H1 (cell line): Measurements from ENCODE around the gene ZNF646. TPM values are rescaled to one million over a fixed set of nuclear protein-coding genes. Genes with fewer than 3 reads are reported as not detected.

Experiments used
- CTCF ChIA-PET: fragments of 300-600 bp; sonication (Branson Sonifier 250); formaldehyde crosslinking; loops from one replicate; lab custom pipeline; 2021; ENCODE audit not compliant: partially characterized antibody; lab: Charles Lee
- POLR2A ChIA-PET: fragments of 300-600 bp; sonication (Branson Sonifier 250); formaldehyde crosslinking; loops from one replicate; lab custom pipeline; 2021; ENCODE audit warnings: inconsistent platforms; ENCODE audit not compliant: partially characterized antibody; lab: Charles Lee
- DNase-seq, 2 experiments: peaks; one replicate each; pipeline versions ENCODE4 v3.0.0 to v3.0.0-alpha.2; 2010 to 2022; ENCODE audit warnings: low spot score in 2 of 2, low read depth in 1 of 2, mixed read lengths in 1 of 2
- FAIRE-seq: peaks from 2 replicates; lab custom pipeline; 2011; peaks lifted over from hg19 to GRCh38; lab: Jason Lieb, UNC
- H2AFZ ChIP-seq: 2 replicates; pipeline ENCODE4 v1.8.1; 2012; ENCODE audit warnings: low read length, inconsistent platforms
- H2AK5ac ChIP-seq: 2 replicates; pipeline ENCODE4 v1.6.1; 2013; ENCODE audit warnings: low read depth, low read length
- H2BK120ac ChIP-seq: replicated peaks from 2 replicates; pipeline ENCODE3; 2013; ENCODE audit warnings: low read depth, low read length, inconsistent platforms
- H2BK12ac ChIP-seq: 2 replicates; pipeline ENCODE4 v1.6.1; 2013; ENCODE audit warnings: low read depth, low read length
- H2BK15ac ChIP-seq: 2 replicates; pipeline ENCODE4 v1.6.1; 2013; ENCODE audit warnings: low read length
- H2BK20ac ChIP-seq: 2 replicates; pipeline ENCODE4 v1.6.1; 2013; ENCODE audit warnings: low read length
- H2BK5ac ChIP-seq: 2 replicates; pipeline ENCODE4 v1.6.1; 2013; ENCODE audit warnings: low read depth, low read length
- H3K14ac ChIP-seq: 2 replicates; pipeline ENCODE4 v1.6.1; 2013; ENCODE audit warnings: inconsistent platforms; ENCODE audit not compliant: insufficient read length
- H3K18ac ChIP-seq: 2 replicates; pipeline ENCODE4 v1.6.1; 2013; ENCODE audit warnings: low read length; ENCODE audit errors: extremely low read depth
- H3K23ac ChIP-seq: 2 replicates; pipeline ENCODE4 v1.6.1; 2013; ENCODE audit warnings: inconsistent platforms; ENCODE audit not compliant: insufficient read length
- H3K23me2 ChIP-seq: 2 replicates; pipeline ENCODE4 v1.6.1; 2013; ENCODE audit warnings: low read depth, low read length
- H3K27ac ChIP-seq: 2 replicates; pipeline ENCODE4 v1.6.1; 2011; ENCODE audit warnings: low read depth, low read length, inconsistent platforms
- H3K27me3 ChIP-seq, 4 experiments: replicated peaks in 1 of 4; 1 replicate in 1 of 4; 2 replicates in 3 of 4; pipeline versions ENCODE4 v1.6.1 to v1.8.1; 2011 to 2013; ENCODE audit warnings: low read length in 3 of 4, mild to moderate bottlenecking in 3 of 4, inconsistent platforms in 2 of 4, mixed read lengths in 2 of 4, moderate library complexity in 1 of 4; ENCODE audit not compliant: control insufficient read depth in 3 of 4, insufficient read depth in 3 of 4; ENCODE audit errors: extremely low read depth in 1 of 4
- H3K36me3 ChIP-seq, 4 experiments: 2 replicates each; pipeline versions ENCODE4 v1.6.1 to v1.8.1; 2011 to 2013; ENCODE audit warnings: mild to moderate bottlenecking in 4 of 4, low read length in 3 of 4, moderate library complexity in 2 of 4, control low read depth in 1 of 4, inconsistent platforms in 1 of 4; ENCODE audit not compliant: insufficient read depth in 4 of 4, control insufficient read depth in 2 of 4
- H3K4ac ChIP-seq: replicated peaks from 2 replicates; pipeline ENCODE3; 2013; ENCODE audit warnings: low read length, low read depth, mixed read lengths, inconsistent platforms; ENCODE audit not compliant: insufficient read length
- H3K4me1 ChIP-seq, 4 experiments: replicated peaks in 1 of 4; 1 replicate in 1 of 4; 2 replicates in 3 of 4; pipeline versions ENCODE4 v1.6.1 to v1.8.1; 2011 to 2013; ENCODE audit warnings: low read length in 3 of 4, inconsistent platforms in 2 of 4, mixed read lengths in 1 of 4; ENCODE audit not compliant: insufficient read depth in 4 of 4, control insufficient read depth in 3 of 4
- H3K4me2 ChIP-seq, 2 experiments: 2 replicates each; pipeline versions ENCODE4 v1.6.1 to v1.8.1; 2011 to 2013; ENCODE audit warnings: low read depth in 2 of 2, low read length in 2 of 2, control low read depth in 1 of 2, inconsistent platforms in 1 of 2, mild to moderate bottlenecking in 1 of 2; ENCODE audit not compliant: insufficient read depth in 1 of 2
- H3K4me3 ChIP-seq, 4 experiments: fragments of 200-600, 300-600 bp in 1 of 4; sonication (generic), shearing (Covaris generic), sonication (Bioruptor Twin) in 1 of 4; 2 replicates each; pipeline versions ENCODE4 v1.5.1 to v1.8.1; 2011 to 2016; ENCODE audit warnings: low read length in 4 of 4, low read depth in 3 of 4, control low read depth in 2 of 4, inconsistent platforms in 2 of 4, mild to moderate bottlenecking in 2 of 4, mixed read lengths in 1 of 4, moderate library complexity in 1 of 4; ENCODE audit not compliant: insufficient read depth in 2 of 4; ENCODE audit errors: extremely low read depth in 1 of 4
- H3K56ac ChIP-seq: replicated peaks from 2 replicates; pipeline ENCODE3; 2013; ENCODE audit warnings: low read depth, mild to moderate bottlenecking, mixed read lengths, low read length, inconsistent platforms; ENCODE audit not compliant: insufficient read length
- H3K79me1 ChIP-seq: 2 replicates; pipeline ENCODE4 v1.6.1; 2013; ENCODE audit warnings: low read depth, low read length, control low read depth
- H3K79me2 ChIP-seq, 2 experiments: 2 replicates each; pipeline versions ENCODE4 v1.6.1 to v1.8.1; 2012 to 2013; ENCODE audit warnings: low read length in 2 of 2, mild to moderate bottlenecking in 2 of 2, inconsistent platforms in 1 of 2; ENCODE audit not compliant: insufficient read depth in 2 of 2, control insufficient read depth in 1 of 2
- H3K9ac ChIP-seq, 4 experiments: replicated peaks in 1 of 4; 1 replicate in 1 of 4; 2 replicates in 3 of 4; pipeline versions ENCODE4 v1.6.1 to v1.8.1; 2011 to 2013; ENCODE audit warnings: low read depth in 3 of 4, low read length in 3 of 4, control low read depth in 2 of 4, mild to moderate bottlenecking in 2 of 4, moderate library complexity in 2 of 4, inconsistent platforms in 1 of 4; ENCODE audit errors: extremely low read depth in 1 of 4
- H3K9me3 ChIP-seq, 2 experiments: 2 replicates each; pipeline versions ENCODE4 v1.6.1 to v1.8.1; 2012 to 2013; ENCODE audit warnings: mild to moderate bottlenecking in 2 of 2, moderate library complexity in 2 of 2, control low read depth in 1 of 2, inconsistent platforms in 1 of 2, low read depth in 1 of 2, low read length in 1 of 2, mixed read lengths in 1 of 2; ENCODE audit not compliant: insufficient read depth in 2 of 2
- H4K20me1 ChIP-seq, 2 experiments: replicated peaks in 1 of 2; 2 replicates each; pipeline versions ENCODE3 to v1.8.1; 2011 to 2013; ENCODE audit warnings: inconsistent platforms in 2 of 2, low read length in 2 of 2, mild to moderate bottlenecking in 1 of 2; ENCODE audit not compliant: insufficient read depth in 2 of 2, control insufficient read depth in 1 of 2
- H4K5ac ChIP-seq: 2 replicates; pipeline ENCODE4 v1.6.1; 2013; ENCODE audit warnings: low read length, low read depth, mixed read lengths, inconsistent platforms; ENCODE audit not compliant: insufficient read length
- H4K8ac ChIP-seq: 2 replicates; pipeline ENCODE4 v1.8.0; 2013; ENCODE audit warnings: mild to moderate bottlenecking, moderate library complexity, low read length, inconsistent platforms; ENCODE audit not compliant: insufficient read depth; ENCODE audit errors: extremely low read depth
- H4K91ac ChIP-seq: replicated peaks from 2 replicates; pipeline ENCODE3; 2013; ENCODE audit warnings: low read length, mixed read lengths, inconsistent platforms; ENCODE audit not compliant: insufficient read length
- BCL11A ChIP-seq, 2 experiments: IDR thresholded peaks; one replicate each; pipeline ENCODE4 v1.6.1; 2011; ENCODE audit warnings: low read depth in 2 of 2, low read length in 2 of 2, mild to moderate bottlenecking in 2 of 2
- HDAC2 ChIP-seq, 2 experiments: fragments of 300-600 bp in 1 of 2; sonication (generic) in 1 of 2; IDR thresholded peaks; 2 replicates each; pipeline ENCODE4 v1.6.1; 2011 to 2012; ENCODE audit warnings: low read depth in 2 of 2, low read length in 2 of 2, mild to moderate bottlenecking in 2 of 2, moderate library complexity in 2 of 2, borderline replicate concordance in 1 of 2, inconsistent platforms in 1 of 2
- JUN ChIP-seq: IDR thresholded peaks from 2 replicates; pipeline ENCODE4 v1.6.1; 2011; ENCODE audit warnings: low read depth, mild to moderate bottlenecking, improper control_type of control experiment, low read length
- MAX ChIP-seq: IDR thresholded peaks from 2 replicates; pipeline ENCODE4 v1.6.1; 2012; ENCODE audit warnings: inconsistent platforms
- SAP30 ChIP-seq: fragments of 300-600 bp; sonication (generic); IDR thresholded peaks from 2 replicates; pipeline ENCODE4 v1.7.1; 2012; ENCODE audit warnings: low read length, moderate library complexity, mild to moderate bottlenecking, inconsistent platforms; ENCODE audit not compliant: insufficient read depth, insufficient replicate concordance
- SP2 ChIP-seq: IDR thresholded peaks from 2 replicates; pipeline ENCODE4 v1.6.1; 2012; ENCODE audit warnings: mild to moderate bottlenecking, low read length, inconsistent platforms
- TAF1 ChIP-seq: IDR thresholded peaks from 2 replicates; pipeline ENCODE4 v1.6.1; 2011; ENCODE audit warnings: mild to moderate bottlenecking, low read depth, low read length
- WGBS, 2 experiments: shearing (Covaris generic) in 1 of 2; methylation state at CpG; one replicate each; pipeline versions ENCODE4 v1.1.6 to v1.1.7; 2013 to 2015; ENCODE audit warnings: low lambda C conversion rate in 2 of 2, mixed read lengths in 2 of 2, inconsistent platforms in 1 of 2, low coverage in 1 of 2, missing lambda C conversion rate in 1 of 2; ENCODE audit not compliant: insufficient replicate concordance in 2 of 2, insufficient coverage in 1 of 2, insufficient read length in 1 of 2; ENCODE audit errors: extremely low coverage in 1 of 2, missing lambda C conversion rate in 1 of 2; 5-methylcytosine and 5-hydroxymethylcytosine counted together
- polyA plus RNA-seq, 7 experiments: library from polyadenylated mRNA; depleted of rRNA in 3 of 7; stranded (reverse) in 5 of 7; unstranded in 2 of 7; fragments of >200 nt in 5 of 7; fragments of 200-250 nt in 2 of 7; gene quantifications; 1 replicate in 5 of 7; 2 replicates in 1 of 7; 4 replicates in 1 of 7; pipeline versions ENCODE4 v1.2.1 to v1.2.3, GENCODE V29; 2011 to 2013; ENCODE audit warnings: missing spikeins in 2 of 7, mixed read lengths in 2 of 7
- total RNA-seq: library from RNA; stranded (reverse); fragmentation: NEBNext Ultra II Directional; extraction: Animal tissue kit (Norgen Biotek cat#: 25700); gene quantifications from 2 replicates; pipeline ENCODE4 v1.2.1, GENCODE V29; 2021

The ZNF646 gene
- total and polyA plus RNA-seq, 2 of the 8 experiments (the other 6 are each of a cell fraction or from before 2014, with no cell fraction given), result 6.5 to 25.0 TPM

DNA sequence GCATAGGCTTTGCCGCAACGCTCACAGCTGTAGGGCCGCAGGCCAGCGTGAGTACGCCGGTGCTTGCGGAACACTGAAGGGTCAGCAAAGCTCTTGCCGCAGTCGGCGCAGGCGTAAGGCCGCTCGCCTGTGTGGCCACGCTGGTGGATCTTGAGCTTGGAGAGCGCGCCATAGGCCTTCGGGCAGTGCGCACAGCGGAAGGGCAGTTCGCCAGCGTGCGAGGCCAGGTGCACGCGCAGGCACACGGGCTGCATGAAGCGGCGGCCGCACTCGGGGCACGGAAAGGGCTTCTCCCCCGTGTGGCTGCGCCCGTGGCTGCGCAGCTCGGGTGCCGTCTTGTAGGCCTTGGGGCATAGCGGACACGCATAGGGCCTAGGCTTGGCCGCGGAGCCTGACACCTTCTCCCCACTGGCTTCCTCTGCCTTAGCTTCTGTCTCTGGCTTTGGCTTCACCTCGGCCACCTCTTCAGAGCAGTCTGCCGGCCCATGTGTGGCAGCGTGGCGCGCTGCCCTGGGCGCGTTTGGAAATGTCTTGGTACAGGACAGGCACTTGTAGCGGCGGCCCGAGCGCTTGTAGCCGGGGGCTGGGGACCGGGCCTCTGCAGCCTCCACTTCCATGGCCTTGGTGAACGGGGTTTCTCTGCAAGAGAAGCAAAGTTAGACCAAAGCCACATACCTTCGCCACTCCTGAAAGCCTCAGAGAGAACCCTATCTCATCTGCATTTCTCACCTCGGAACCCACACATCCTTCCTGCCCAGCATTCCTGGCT lies 10.2 kb upstream of the ZNF646 start:
- H3K4me2 ChIP-seq, result no peak overlapping the region
- H3K9ac ChIP-seq, result no peak overlapping the region
- no peaks in the 10 kb centered on the region for H3K9me3 ChIP-seq
- H3K56ac ChIP-seq, result no peak overlapping the region
- no peak overlapping the region for H2AFZ ChIP-seq
- peaks cover 0 to 15% of the 10 kb centered on the region in 2 experiments for H4K20me1 ChIP-seq
- no peak overlapping the region for H2BK12ac ChIP-seq
- H2AK5ac ChIP-seq, result no peak overlapping the region
- no peak overlapping the region for H3K18ac ChIP-seq
- TF ChIP-seq SAP30 (no peak), SP2 (no peak), JUN (no peak), TAF1 (no peak), BCL11A (IDR thresholded peaks at IDR 0.05; ENCODE audit: low read depth in 2 of 2, low read length in 2 of 2) (no peak), MAX (no peak), HDAC2 (IDR thresholded peaks at IDR 0.05; ENCODE audit: borderline replicate concordance in 1 of 2, low read depth in 2 of 2, low read length in 2 of 2) (no peak)
- TF ChIP-seq, all 59 proteins: peak for 0
- CTCF ChIA-PET, result interaction anchor here (0.7 to 2.3 kb wide), 4 partner anchors 14 to 86 kb away, joined by 3 to 7 read pairs (median 5); no protein-coding TSS in a partner anchor
- DNase-seq (no peak), FAIRE-seq (no peak)
- no peak overlapping the region for H3K4me3 ChIP-seq
- no peak overlapping the region for H4K91ac ChIP-seq
- H3K36me3 ChIP-seq, result peaks cover 6 to 28% (median 14%) of the 10 kb centered on the region in 4 experiments; a peak in 6 of 8 replicates
- H3K23ac ChIP-seq, result no peak overlapping the region
- POLR2A ChIA-PET, result interaction anchor here (0.7 to 2.3 kb wide), 9 partner anchors 10 to 116 kb away, joined by 3 to 10 read pairs (median 3); partner anchors contain the start of genes FUS, KAT8, ZNF646 and ZNF668
- H2BK20ac ChIP-seq, result no peak overlapping the region
- H3K79me2 ChIP-seq, result peaks cover 0 to 29% of the 10 kb centered on the region in 2 experiments; a peak in 2 of 4 replicates
- no peak overlapping the region for H4K5ac ChIP-seq
- H3K14ac ChIP-seq, result no peak overlapping the region
- 96% methylated on average over 56 of the region's 56 CpGs; no CpG with 5 or more reads in 1 of the 2 experiments for WGBS, 2 experiments
- H3K4me1 ChIP-seq, result no peaks in the 10 kb centered on the region
- no peaks in the 10 kb centered on the region; the same call in 1 of the 2 replicates for H3K23me2 ChIP-seq
- no peaks in the 10 kb centered on the region for H3K27me3 ChIP-seq
- H4K8ac ChIP-seq, result 0 out of 2 replicates have a peak overlapping the region, but pooled peaks have one; percentile 5
- no peak overlapping the region for H3K27ac ChIP-seq
- peaks cover 8% of the 10 kb centered on the region; the same call in 1 of the 2 replicates for H3K79me1 ChIP-seq
- H2BK5ac ChIP-seq, result no peak overlapping the region
- no peak overlapping the region for H2BK15ac ChIP-seq
- no peak overlapping the region for H2BK120ac ChIP-seq
- no peak overlapping the region for H3K4ac ChIP-seq
